Stomach (tissue), 4 donors: ENCODE measurements around the gene PRAMEF14.
"Not testable (repeated sequence)": the region's sequence is repeated elsewhere in the genome, so short reads cannot be mapped to it uniquely, and the experiment has no call there.

Experiments used
- CTCF ChIP-seq, 7 experiments: fragments of 450-650 bp in 4 of 7; fragments of 200-600 bp in 3 of 7; sonication (generic) in 3 of 7; IDR thresholded peaks; one replicate each; pipeline ENCODE4 v1.5.1; 2016 to 2019; ENCODE audit warnings: antibody characterized with exemption in 7 of 7, control low read depth in 2 of 7, mild to moderate bottlenecking in 1 of 7
- POLR2AphosphoS5 ChIP-seq, 3 donors: sonication (generic); formaldehyde crosslinking; IDR thresholded peaks; one replicate each; pipeline ENCODE4 v1.6.1; 2016; ENCODE audit warnings: antibody characterized with exemption in 3 of 3

DNA sequence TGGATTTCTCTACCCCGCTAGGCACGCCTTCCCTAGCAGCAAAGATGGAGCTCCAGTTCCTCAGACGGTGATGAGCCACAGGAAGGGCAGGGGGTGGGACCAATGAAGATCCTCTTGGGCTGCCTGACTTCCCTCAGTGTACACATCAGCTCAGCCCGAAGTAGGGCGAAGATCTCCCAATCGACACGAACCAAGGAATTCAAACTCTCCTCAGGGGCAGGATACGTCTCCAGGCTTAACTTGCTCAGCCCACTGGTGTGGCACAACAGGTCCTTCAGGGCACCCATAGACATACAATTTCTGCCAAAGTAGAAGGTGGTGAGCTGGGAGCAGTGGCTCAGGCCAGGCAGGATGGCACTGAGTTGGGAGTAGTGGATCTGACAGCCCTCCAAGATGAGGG, 4.4 kb downstream of the PRAMEF14 start:
- TF ChIP-seq CTCF, POLR2AphosphoS5 (IDR thresholded peaks at IDR 0.05): not testable (repeated sequence)
